ENCODE results near the gene NVL. TPM values are rescaled to one million over a fixed set of nuclear protein-coding genes. Genes with fewer than 3 reads are reported as not detected.

The NVL gene
- total RNA-seq, 1 donor from 2014 or later, result 39.4 TPM

DNA sequence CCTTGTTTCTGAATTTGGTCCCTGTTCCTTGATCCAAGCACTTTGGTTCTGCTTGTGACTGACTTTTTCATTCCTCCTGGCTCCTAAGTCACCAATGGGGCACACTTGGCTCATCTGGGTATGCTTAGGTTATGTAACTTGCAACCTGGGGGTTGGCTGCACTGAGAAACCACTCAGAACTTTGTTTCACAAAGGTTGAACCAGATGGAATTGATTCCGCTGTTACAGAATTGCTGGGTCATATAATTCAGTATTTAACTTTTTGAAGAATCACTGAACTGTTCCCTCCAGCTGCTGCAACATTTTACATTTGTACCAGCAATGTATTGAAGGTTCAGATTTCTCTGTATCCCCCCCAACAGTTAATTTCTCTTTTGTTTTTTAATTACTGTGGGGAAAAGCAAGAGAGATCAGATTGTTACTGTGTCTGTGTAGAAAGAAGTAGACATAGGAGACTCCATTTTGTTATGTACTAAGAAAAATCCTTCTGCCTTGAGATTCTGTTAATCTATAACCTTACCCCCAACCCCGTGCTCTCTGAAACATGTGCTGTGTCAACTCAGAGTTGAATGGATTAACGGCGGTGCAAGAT is 9.6 kb upstream of the NVL start:
- TF ChIP-seq CTCF (IDR thresholded peaks at IDR 0.05; ENCODE audit: unreplicated experiment), result no peak
- peaks cover 3% of the 10 kb centered on the region for H3K4me1 Mint-ChIP-seq
- H3K4me3 Mint-ChIP-seq, result no peak overlapping the region
- H3K27me3 Mint-ChIP-seq (ENCODE audit: low read depth), result no peaks in the 10 kb centered on the region
- DNase-seq (ENCODE audit: low spot score in 2 of 2, unreplicated experiment in 2 of 2), result no peak
- H3K27ac Mint-ChIP-seq, result no peak overlapping the region
- peaks cover 10% of the 10 kb centered on the region for H3K9me3 Mint-ChIP-seq
- peaks cover 6% of the 10 kb centered on the region for H3K36me3 Mint-ChIP-seq

- Mint-ChIP-seq H3K4me3 (no peak overlapping the region), H3K4me1 (peaks cover 8% of the 10 kb centered on the region), H3K9me3 (peaks cover 10% of the 10 kb centered on the region), H3K27ac (no peak overlapping the region), H3K36me3 (peaks cover 6% of the 10 kb centered on the region), H3K27me3 (ENCODE audit: low read depth) (no peaks in the 10 kb centered on the region)
- DNase-seq (ENCODE audit: low spot score in 2 of 2, unreplicated experiment in 2 of 2), result no peak
- TF ChIP-seq CTCF (IDR thresholded peaks at IDR 0.05; ENCODE audit: unreplicated experiment), result no peak
These were observed 8.3 kb upstream of the NVL start for GRCh38 chr1:224338150-224338838.

DNA sequence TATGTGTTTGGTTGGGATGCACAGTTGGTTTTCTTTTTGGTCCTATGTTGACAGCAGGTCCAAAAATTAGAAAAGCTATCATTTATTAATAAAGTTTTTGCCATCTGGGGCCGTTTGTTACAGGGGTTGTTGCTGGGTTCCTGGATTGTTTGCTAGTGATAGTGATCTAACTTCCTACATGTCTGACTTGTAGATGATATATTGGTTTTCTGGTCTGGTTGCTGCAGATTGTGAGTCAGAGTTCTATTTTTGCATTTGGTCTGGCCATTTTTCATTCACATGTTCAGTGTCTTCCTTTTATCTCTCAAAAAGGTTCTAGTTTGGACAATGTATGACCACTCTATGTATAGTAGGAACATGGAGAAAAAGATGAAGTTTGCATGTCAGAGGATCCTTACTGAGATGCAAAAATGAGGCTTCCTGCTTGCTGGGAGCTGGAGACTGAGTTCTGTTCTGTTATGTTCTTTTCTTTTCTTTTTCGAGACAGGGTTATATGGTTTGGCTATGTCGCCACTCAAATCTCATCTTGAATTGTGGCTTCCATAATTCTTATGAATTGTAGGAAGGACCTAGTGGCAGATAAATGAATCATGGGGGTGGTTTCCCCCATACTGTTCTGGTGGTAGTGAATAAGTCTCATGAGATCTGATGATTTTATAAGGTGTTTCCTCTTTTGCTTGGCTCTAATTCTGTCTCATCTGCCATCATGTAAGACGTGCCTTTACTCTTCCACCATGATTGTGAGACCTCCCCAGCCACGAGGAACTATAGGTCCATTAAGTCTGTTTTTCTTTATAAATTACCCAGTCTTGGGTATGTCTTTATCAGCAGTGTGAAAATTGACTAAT is 4.2 kb upstream of the NVL start:
- no peak for DNase-seq (ENCODE audit: low spot score in 2 of 2, unreplicated experiment in 2 of 2)
- H3K4me3 Mint-ChIP-seq, result no peak overlapping the region
- peaks cover 15% of the 10 kb centered on the region for H3K4me1 Mint-ChIP-seq
- no peaks in the 10 kb centered on the region for H3K9me3 Mint-ChIP-seq
- H3K27me3 Mint-ChIP-seq (ENCODE audit: low read depth), result no peaks in the 10 kb centered on the region
- H3K27ac Mint-ChIP-seq, result no peak overlapping the region
- no peaks in the 10 kb centered on the region for H3K36me3 Mint-ChIP-seq
- no peak for TF ChIP-seq CTCF (IDR thresholded peaks at IDR 0.05; ENCODE audit: unreplicated experiment)

DNA sequence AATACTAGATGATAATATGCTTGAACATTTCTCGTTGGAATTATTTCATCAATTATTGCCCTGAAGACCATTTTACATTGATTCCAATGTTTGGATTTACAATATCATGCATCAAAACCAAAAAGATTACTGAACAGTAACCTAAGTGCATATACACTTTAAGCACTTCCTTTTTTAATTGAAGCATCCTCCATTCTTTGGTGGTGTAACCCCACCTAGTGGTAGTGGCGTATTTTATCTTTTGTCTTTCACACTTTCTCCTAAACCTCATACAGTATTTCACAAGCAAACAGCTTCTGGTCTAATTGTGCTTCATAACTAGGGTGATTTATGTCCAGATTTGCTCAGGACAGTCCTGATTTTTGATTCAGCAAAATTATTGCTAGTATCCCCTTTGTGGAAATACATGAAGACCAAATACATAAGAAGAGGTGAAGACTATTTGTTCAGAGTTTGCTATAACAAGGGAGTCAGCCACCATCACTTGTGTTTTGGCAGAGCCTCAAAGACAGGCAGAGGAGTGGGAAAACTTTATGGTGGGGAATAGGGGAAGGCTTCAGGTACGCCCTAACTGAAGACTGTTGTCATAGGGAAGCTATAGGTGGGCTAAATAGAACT is 3.4 kb upstream of the NVL start:
- no peaks in the 10 kb centered on the region for H3K9me3 Mint-ChIP-seq
- H3K27ac Mint-ChIP-seq, result no peak overlapping the region
- no peak for DNase-seq (ENCODE audit: low spot score in 2 of 2, unreplicated experiment in 2 of 2)

More for the DNA sequence above, 3.4 kb upstream of the NVL start:
- Mint-ChIP-seq H3K4me3 (no peak overlapping the region), H3K36me3 (no peaks in the 10 kb centered on the region), H3K27me3 (ENCODE audit: low read depth) (no peaks in the 10 kb centered on the region), H3K4me1 (peaks cover 19% of the 10 kb centered on the region)
- peak; percentile 65 for TF ChIP-seq CTCF (IDR thresholded peaks at IDR 0.05; ENCODE audit: unreplicated experiment)
